C4-2B (cell line): ENCODE measurements around the gene SDHAF2.

Experiments used
- H3K27ac ChIP-seq: fragments of 450-650 bp; 2 replicates; pipeline ENCODE4 v1.5.1; 2017
- ZFX ChIP-seq: fragments of 450-650 bp; IDR thresholded peaks from 2 replicates; pipeline ENCODE4 v1.6.1; 2017
- TF ChIP-seq, protein P1 (sequence below): fragments of 450-650 bp; conservative IDR thresholded peaks from 2 replicates; pipeline ENCODE4 v1.5.1; 2017; ENCODE audit warnings: mild to moderate bottlenecking

Gene SDHAF2

DNA sequence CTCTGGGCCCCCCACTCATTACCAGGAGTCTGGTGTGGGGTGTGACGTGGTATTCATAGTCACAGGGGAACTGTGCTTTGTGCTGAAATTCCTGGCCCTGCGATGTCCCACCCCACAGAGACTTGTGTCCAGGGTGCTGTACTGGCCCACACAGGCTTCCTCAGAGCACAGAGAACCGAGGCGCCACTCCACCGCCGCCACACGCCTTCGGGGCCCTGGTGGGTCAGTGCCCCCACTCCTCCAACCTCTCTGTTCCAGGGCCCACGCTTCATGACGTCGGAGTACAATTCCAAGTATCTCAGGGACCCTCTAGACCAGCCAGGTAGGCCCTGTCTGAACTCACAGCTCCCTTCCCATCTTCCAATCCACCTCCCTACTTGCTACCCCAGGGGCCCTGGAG lies 55.2 kb downstream of the SDHAF2 start:
- no peak for TF ChIP-seq ZFX
- TF ChIP-seq, protein P1, sequence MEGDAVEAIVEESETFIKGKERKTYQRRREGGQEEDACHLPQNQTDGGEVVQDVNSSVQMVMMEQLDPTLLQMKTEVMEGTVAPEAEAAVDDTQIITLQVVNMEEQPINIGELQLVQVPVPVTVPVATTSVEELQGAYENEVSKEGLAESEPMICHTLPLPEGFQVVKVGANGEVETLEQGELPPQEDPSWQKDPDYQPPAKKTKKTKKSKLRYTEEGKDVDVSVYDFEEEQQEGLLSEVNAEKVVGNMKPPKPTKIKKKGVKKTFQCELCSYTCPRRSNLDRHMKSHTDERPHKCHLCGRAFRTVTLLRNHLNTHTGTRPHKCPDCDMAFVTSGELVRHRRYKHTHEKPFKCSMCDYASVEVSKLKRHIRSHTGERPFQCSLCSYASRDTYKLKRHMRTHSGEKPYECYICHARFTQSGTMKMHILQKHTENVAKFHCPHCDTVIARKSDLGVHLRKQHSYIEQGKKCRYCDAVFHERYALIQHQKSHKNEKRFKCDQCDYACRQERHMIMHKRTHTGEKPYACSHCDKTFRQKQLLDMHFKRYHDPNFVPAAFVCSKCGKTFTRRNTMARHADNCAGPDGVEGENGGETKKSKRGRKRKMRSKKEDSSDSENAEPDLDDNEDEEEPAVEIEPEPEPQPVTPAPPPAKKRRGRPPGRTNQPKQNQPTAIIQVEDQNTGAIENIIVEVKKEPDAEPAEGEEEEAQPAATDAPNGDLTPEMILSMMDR: no peak

GRCh38 chr11:61486011-61486620 lies 56.2 kb downstream of the SDHAF2 start:
- TF ChIP-seq ZFX: no peak
- TF ChIP-seq, protein P1: no peak
- no peak overlapping the region for H3K27ac ChIP-seq

More for the DNA sequence above, 55.2 kb downstream of the SDHAF2 start:
- no peak overlapping the region for H3K27ac ChIP-seq

GRCh38 chr11:61486779-61487178 lies 56.9 kb downstream of the SDHAF2 start:
- no peak for TF ChIP-seq ZFX
- TF ChIP-seq, protein P1: no peak
- no peak overlapping the region for H3K27ac ChIP-seq

DNA sequence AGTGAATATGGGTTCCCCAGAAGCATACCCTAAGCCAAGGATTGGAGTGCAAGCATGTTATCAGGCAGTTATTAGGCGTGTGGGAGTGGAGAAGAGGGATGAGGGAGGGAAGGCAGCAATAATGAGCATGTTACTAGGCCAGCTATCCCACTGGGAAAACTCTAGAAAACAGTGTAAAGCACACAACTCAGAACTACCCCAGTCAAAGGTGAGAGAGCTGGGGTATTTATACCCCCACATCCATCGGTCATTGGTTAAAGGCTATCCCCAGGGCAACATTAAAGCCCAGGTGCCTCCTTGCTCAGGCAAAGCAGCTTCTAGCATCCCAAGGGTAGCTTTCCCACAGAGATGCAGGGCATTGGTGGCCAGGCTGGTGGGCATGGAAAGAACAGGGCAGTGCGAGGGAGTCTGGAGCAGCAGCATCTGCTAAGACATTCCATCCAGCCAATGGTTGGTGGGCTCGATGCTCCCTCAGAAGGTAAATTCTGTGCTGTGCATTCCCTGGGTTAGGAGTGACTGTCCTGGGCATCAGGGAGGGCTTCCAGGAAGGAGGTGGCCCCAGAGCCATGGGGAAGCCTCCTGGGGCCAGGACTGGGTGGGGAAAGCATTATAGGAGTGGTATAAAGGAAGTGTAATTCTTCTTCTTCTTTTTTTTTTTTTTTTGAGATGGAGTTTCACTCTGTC lies 57.6 kb downstream of the SDHAF2 start:
- peak overlapping the region; percentile 85 for H3K27ac ChIP-seq
- TF ChIP-seq ZFX: no peak
- TF ChIP-seq, protein P1: no peak

GRCh38 chr11:61488651-61489291 lies 58.8 kb downstream of the SDHAF2 start:
- no peak for TF ChIP-seq ZFX
- H3K27ac ChIP-seq: peak overlapping the region; percentile 85

GRCh38 chr11:61489833-61490721 lies 60.2 kb downstream of the SDHAF2 start:
- no peak for TF ChIP-seq ZFX
- TF ChIP-seq, protein P1: no peak
- H3K27ac ChIP-seq: peak overlapping the region; percentile 85

DNA sequence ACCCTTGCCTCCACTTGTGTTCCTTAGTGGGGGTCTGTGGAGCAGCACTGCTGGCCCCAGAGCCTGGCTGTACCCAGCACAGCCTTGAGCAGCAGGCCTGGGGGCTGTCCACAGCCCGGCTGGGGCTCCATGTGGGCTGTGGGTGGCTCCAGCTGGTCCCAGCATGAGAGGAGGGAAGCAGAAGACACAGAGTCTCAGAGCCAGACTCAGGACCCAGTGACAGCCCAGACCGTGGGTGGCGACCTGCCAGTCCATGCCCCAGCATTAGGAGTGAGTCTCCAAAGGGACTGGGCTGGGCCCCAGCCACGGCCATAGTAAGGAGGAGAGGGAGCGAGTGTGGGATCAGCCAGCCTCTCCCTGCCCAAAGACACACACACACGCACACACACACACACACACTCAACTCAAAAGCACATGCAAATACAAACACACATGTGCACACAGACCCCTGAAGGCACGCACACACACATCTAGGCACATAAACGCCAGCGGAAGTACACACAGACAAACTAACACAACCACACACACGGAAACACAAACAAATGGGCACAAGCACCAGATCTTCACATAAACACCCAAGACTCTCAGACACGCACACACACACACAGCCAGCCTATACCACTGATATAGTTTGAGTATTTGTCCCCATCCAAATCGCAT lies 61.9 kb downstream of the SDHAF2 start:
- H3K27ac ChIP-seq: no peak overlapping the region
- TF ChIP-seq ZFX: no peak
- TF ChIP-seq, protein P1: no peak
